Measurements from ENCODE around the gene CERCAM.

DNA sequence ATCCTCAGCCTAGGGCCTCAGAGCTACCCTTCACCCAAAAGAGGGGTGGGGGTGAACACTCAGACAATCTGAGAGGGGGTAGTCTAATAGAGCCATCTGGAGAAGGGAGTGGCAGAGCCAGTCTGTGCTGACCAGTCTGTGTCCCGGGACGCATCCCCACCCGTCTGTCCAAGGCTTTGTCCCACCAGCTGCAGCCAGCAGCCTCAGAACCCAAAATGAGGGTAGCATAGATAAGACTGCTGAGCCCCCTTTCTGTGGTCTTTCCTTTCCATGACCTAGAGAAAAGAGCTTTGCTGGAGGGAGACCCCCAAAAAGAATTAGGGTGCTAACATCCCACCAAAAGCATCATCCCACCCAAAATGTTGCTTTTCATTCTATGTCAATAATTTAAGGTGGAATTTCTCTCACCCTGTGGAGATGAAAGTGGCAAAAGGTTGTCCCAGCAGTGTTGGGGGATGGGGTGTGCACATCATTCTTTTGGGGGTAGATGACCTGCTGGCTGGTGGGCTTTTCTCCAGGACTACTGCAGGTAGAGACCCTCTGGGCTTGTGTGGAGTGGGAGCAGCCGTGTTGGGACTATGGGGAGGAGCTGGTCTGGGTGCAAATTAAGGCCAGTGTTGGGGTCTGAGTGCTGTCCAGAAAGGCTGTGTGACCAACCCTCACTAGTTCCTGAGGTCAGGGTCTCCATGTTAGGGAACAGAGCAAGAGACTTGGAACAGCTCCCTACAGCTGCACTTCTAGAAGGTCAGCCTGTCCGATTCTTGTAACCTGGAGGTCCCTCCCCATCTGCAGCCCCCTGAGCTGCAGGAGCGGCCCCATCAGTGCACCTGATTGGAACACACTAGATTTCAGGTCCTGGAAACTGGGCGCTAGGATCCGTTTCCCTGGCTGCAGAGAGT, 29.6 kb upstream of the CERCAM start:
- TF ChIP-seq, protein P1, sequence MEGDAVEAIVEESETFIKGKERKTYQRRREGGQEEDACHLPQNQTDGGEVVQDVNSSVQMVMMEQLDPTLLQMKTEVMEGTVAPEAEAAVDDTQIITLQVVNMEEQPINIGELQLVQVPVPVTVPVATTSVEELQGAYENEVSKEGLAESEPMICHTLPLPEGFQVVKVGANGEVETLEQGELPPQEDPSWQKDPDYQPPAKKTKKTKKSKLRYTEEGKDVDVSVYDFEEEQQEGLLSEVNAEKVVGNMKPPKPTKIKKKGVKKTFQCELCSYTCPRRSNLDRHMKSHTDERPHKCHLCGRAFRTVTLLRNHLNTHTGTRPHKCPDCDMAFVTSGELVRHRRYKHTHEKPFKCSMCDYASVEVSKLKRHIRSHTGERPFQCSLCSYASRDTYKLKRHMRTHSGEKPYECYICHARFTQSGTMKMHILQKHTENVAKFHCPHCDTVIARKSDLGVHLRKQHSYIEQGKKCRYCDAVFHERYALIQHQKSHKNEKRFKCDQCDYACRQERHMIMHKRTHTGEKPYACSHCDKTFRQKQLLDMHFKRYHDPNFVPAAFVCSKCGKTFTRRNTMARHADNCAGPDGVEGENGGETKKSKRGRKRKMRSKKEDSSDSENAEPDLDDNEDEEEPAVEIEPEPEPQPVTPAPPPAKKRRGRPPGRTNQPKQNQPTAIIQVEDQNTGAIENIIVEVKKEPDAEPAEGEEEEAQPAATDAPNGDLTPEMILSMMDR (IDR thresholded peaks at IDR 0.05; ENCODE audit: low read length): no peak
- no peak for TF ChIP-seq EZH2phosphoT487 (IDR thresholded peaks at IDR 0.05; ENCODE audit: low read length)

Measured in MM.1S (cell line).